ENCODE data around the gene EGFR. TPM values are rescaled to one million over a fixed set of nuclear protein-coding genes. Genes with fewer than 3 reads are reported as not detected.

The EGFR gene
- total RNA-seq, 1 donor from 2014 or later: 5.0 TPM

GRCh38 chr7:55187701-55188491 is 169.1 kb downstream of the EGFR start:
- Mint-ChIP-seq H3K36me3 (ENCODE audit: low read depth, unreplicated experiment) (peaks cover 8% of the 10 kb centered on the region), H3K27ac (ENCODE audit: unreplicated experiment) (peak overlapping the region; percentile 49), H3K27me3 (ENCODE audit: unreplicated experiment) (peaks cover 4% of the 10 kb centered on the region), H3K9me3 (ENCODE audit: unreplicated experiment) (no peaks in the 10 kb centered on the region), H3K4me1 (ENCODE audit: unreplicated experiment) (peaks cover 15% of the 10 kb centered on the region), H3K4me3 (ENCODE audit: unreplicated experiment) (no peak overlapping the region)
- DNase-seq (ENCODE audit: low spot score): no peak
- TF ChIP-seq CTCF (IDR thresholded peaks at IDR 0.05; ENCODE audit: unreplicated experiment): no peak

GRCh38 chr7:55188590-55189138 is 169.8 kb downstream of the EGFR start:
- no peak for DNase-seq (ENCODE audit: low spot score)
- no peak overlapping the region for H3K4me3 Mint-ChIP-seq (ENCODE audit: unreplicated experiment)
- peaks cover 4% of the 10 kb centered on the region for H3K27me3 Mint-ChIP-seq (ENCODE audit: unreplicated experiment)
- no peaks in the 10 kb centered on the region for H3K9me3 Mint-ChIP-seq (ENCODE audit: unreplicated experiment)
- peaks cover 8% of the 10 kb centered on the region for H3K36me3 Mint-ChIP-seq (ENCODE audit: low read depth, unreplicated experiment)
- peaks cover 15% of the 10 kb centered on the region for H3K4me1 Mint-ChIP-seq (ENCODE audit: unreplicated experiment)
- no peak overlapping the region for H3K27ac Mint-ChIP-seq (ENCODE audit: unreplicated experiment)
- TF ChIP-seq CTCF (IDR thresholded peaks at IDR 0.05; ENCODE audit: unreplicated experiment): no peak

DNA sequence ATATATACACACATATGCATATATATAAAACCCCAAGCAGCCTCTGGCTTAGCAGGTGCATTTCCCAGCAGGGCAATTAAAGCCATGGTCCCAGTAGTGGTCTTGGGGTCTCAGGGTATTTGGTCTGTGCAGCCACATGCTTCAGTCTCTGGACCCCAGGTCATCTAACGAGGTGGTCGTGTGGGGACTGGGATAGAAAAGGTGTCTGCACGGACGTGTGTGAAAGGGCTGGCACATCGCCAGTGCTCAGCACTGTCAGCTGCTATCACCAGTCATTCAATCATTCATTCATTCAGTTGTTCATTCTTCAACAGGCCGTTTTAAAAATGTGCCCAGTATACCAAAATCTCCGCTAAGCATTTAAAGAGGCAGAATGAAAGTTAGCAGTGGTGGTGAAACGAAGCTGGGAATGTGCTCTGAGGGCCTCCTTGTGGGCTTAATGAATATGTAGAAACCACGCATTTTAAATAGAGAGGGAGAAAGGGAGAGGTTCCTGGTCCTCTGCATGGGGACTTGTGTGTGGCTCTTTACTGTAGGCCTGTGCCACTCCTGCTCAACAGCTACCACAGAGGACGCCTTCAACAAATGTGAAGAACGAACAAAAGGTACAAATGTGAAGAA is 170.4 kb downstream of the EGFR start:
- TF ChIP-seq CTCF (IDR thresholded peaks at IDR 0.05; ENCODE audit: unreplicated experiment): no peak
- Mint-ChIP-seq H3K4me3 (ENCODE audit: unreplicated experiment) (no peak overlapping the region), H3K9me3 (ENCODE audit: unreplicated experiment) (no peaks in the 10 kb centered on the region), H3K4me1 (ENCODE audit: unreplicated experiment) (peaks cover 15% of the 10 kb centered on the region), H3K27me3 (ENCODE audit: unreplicated experiment) (peaks cover 4% of the 10 kb centered on the region), H3K27ac (ENCODE audit: unreplicated experiment) (no peak overlapping the region), H3K36me3 (ENCODE audit: low read depth, unreplicated experiment) (peaks cover 7% of the 10 kb centered on the region)
- DNase-seq (ENCODE audit: low spot score): no peak

DNA sequence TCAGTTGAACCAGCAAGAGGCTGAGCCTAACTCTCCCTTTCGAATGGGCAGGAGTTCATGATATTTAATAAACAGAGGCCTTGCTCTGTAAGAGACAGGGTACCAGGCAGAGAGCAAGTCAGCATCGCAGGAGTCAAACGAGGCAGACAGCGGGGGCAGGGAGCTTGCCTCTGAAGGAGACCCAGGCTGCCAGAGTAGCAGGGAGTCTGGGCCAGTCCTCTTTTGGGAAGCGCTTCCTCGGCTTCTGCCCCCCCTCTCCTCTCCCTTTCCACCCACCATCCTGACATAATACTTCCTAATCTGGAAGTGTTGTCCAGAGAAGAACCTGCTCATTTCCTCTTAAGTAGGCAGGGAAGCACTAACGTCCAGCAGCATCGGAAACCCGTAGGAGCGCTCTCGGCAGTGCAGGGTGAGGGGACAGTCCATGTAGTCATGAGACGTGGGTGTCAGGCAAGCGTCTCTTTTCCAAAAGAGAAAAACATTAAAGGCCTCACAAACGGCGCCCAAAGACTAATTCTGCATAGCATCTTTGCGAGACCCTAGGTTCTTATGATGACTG is 171.1 kb downstream of the EGFR start:
- H3K27ac Mint-ChIP-seq (ENCODE audit: unreplicated experiment): no peak overlapping the region
- H3K27me3 Mint-ChIP-seq (ENCODE audit: unreplicated experiment): peaks cover 2% of the 10 kb centered on the region

More for the DNA sequence above, 171.1 kb downstream of the EGFR start:
- H3K4me1 Mint-ChIP-seq (ENCODE audit: unreplicated experiment): peaks cover 15% of the 10 kb centered on the region
- no peak for TF ChIP-seq CTCF (IDR thresholded peaks at IDR 0.05; ENCODE audit: unreplicated experiment)
- H3K9me3 Mint-ChIP-seq (ENCODE audit: unreplicated experiment): no peaks in the 10 kb centered on the region
- H3K4me3 Mint-ChIP-seq (ENCODE audit: unreplicated experiment): no peak overlapping the region
- H3K36me3 Mint-ChIP-seq (ENCODE audit: low read depth, unreplicated experiment): peaks cover 5% of the 10 kb centered on the region
- DNase-seq (ENCODE audit: low spot score): no peak
